Measurements from ENCODE around the gene ADSS1.

- TF ChIP-seq CTCF (IDR thresholded peaks at IDR 0.05), result no peak
- TF ChIP-seq POLR2AphosphoS5 (IDR thresholded peaks at IDR 0.05), result no peak
- TF ChIP-seq POLR2A (IDR thresholded peaks at IDR 0.05), result no peak
Observed at GRCh38 chr14:104693482-104694431, 30.3 kb upstream of the ADSS1 start.
